HepG2 (cell line): Measurements from ENCODE around the gene TGM1. TPM values are rescaled to one million over a fixed set of nuclear protein-coding genes. Genes with fewer than 3 reads are reported as not detected.

Experiments used
- CBX2 ChIP-seq, 2 experiments: fragments of 200-600 bp in 1 of 2; sonication (generic); formaldehyde crosslinking in 1 of 2; IDR thresholded peaks; 2 replicates each; pipeline versions ENCODE4 v1.7.0 to v1.8.1; 2018 to 2022; ENCODE audit warnings: low read depth in 2 of 2, low read length in 1 of 2, mild to moderate bottlenecking in 1 of 2, missing genetic modification reagents in 1 of 2
- GABPB1 ChIP-seq: IDR thresholded peaks from 2 replicates; pipeline ENCODE4 v1.6.1; 2016; ENCODE audit warnings: mild to moderate bottlenecking, missing genetic modification reagents, moderate library complexity, missing compliant biosample characterization
- HIVEP1 ChIP-seq: sonication (generic); formaldehyde crosslinking; IDR thresholded peaks from 2 replicates; pipeline ENCODE4 v1.4.0; 2020; ENCODE audit warnings: mild to moderate bottlenecking, missing genetic modification reagents
- NFRKB ChIP-seq: fragments of 450-650 bp; IDR thresholded peaks from 2 replicates; pipeline ENCODE4 v1.6.1; 2017
- RBM22 ChIP-seq: fragments of 200-400 bp; formaldehyde crosslinking; optimal IDR thresholded peaks from 2 replicates; pipeline ENCODE3; 2017; ENCODE audit warnings: mild to moderate bottlenecking, low read length, moderate library complexity
- RFX5 ChIP-seq: IDR thresholded peaks from 2 replicates; pipeline ENCODE4 v1.6.1; 2011; ENCODE audit warnings: low read depth, low read length, improper control_type of control experiment
- SSRP1 ChIP-seq: IDR thresholded peaks from 2 replicates; pipeline ENCODE4 v1.6.1; 2016; ENCODE audit warnings: control low read depth
- STAG1 ChIP-seq: sonication (generic); formaldehyde crosslinking; IDR thresholded peaks from 2 replicates; pipeline ENCODE4 v1.4.0; 2020; ENCODE audit warnings: missing genetic modification reagents
- TFDP2 ChIP-seq: sonication (generic); formaldehyde crosslinking; IDR thresholded peaks from 2 replicates; pipeline ENCODE4 v1.4.0; 2020; ENCODE audit warnings: missing genetic modification reagents
- ZNF121 ChIP-seq: sonication (generic); formaldehyde crosslinking; IDR thresholded peaks from 2 replicates; pipeline ENCODE4 v1.5.0; 2020; ENCODE audit warnings: mild to moderate bottlenecking, missing genetic modification reagents
- ZNF451 ChIP-seq: sonication (generic); formaldehyde crosslinking; IDR thresholded peaks from 2 replicates; pipeline ENCODE4 v1.5.0; 2020; ENCODE audit warnings: mild to moderate bottlenecking, missing genetic modification reagents
- ZNF580 ChIP-seq: IDR thresholded peaks from 2 replicates; pipeline ENCODE4 v1.6.1; 2016; ENCODE audit warnings: low read depth, borderline replicate concordance
- ZNF800 ChIP-seq: sonication (generic); formaldehyde crosslinking; IDR thresholded peaks from 2 replicates; pipeline ENCODE4 v1.4.0; 2020; ENCODE audit warnings: missing genetic modification reagents
- ZNF878 ChIP-seq: sonication (generic); formaldehyde crosslinking; IDR thresholded peaks from 2 replicates; pipeline ENCODE4 v1.8.1; 2023; ENCODE audit warnings: mild to moderate bottlenecking, missing genetic modification reagents, moderate library complexity
- ZSCAN9 ChIP-seq: IDR thresholded peaks from 2 replicates; pipeline ENCODE4 v1.6.1; 2016; ENCODE audit warnings: borderline replicate concordance
- polyA plus RNA-seq, 8 experiments: library from polyadenylated mRNA; depleted of rRNA in 3 of 8; stranded (reverse) in 7 of 8; unstranded in 1 of 8; fragments of >200 nt; fragmentation: Illumina TruSeq in 4 of 8; extraction: Trizol in 4 of 8; gene quantifications; 2 replicates each; pipeline versions ENCODE4 v1.2.1 to v1.2.3, GENCODE V29; 2011 to 2016; ENCODE audit warnings: low read depth in 4 of 8, missing spikeins in 1 of 8, mixed read lengths in 1 of 8; ENCODE audit not compliant: insufficient read depth in 1 of 8
- total RNA-seq, 5 experiments: library from RNA; depleted of rRNA; stranded (reverse); fragments of >200 nt; fragmentation: Illumina TruSeq; extraction: Trizol; gene quantifications; 2 replicates each; pipeline ENCODE4 v1.2.3, GENCODE V29; 2016; ENCODE audit warnings: low read depth in 1 of 5
- TF ChIP-seq, protein P1 (sequence below): sonication (generic); formaldehyde crosslinking; IDR thresholded peaks from 2 replicates; pipeline ENCODE4 v1.9.0; 2022; ENCODE audit warnings: missing genetic modification reagents, mild to moderate bottlenecking, borderline replicate concordance
- TF ChIP-seq, protein P2 (sequence below): sonication (generic); formaldehyde crosslinking; IDR thresholded peaks from 2 replicates; pipeline ENCODE4 v1.5.0; 2020; ENCODE audit warnings: mild to moderate bottlenecking, missing genetic modification reagents, borderline replicate concordance
- TF ChIP-seq, protein P3 (sequence below): sonication (generic); formaldehyde crosslinking; IDR thresholded peaks from 2 replicates; pipeline ENCODE4 v1.5.0; 2020; ENCODE audit warnings: missing genetic modification reagents

The TGM1 gene
- total and polyA plus RNA-seq, 2 of the 13 experiments (the other 11 are each of a cell fraction or from before 2014, with no cell fraction given), result 3.2 to 10.6 TPM

DNA sequence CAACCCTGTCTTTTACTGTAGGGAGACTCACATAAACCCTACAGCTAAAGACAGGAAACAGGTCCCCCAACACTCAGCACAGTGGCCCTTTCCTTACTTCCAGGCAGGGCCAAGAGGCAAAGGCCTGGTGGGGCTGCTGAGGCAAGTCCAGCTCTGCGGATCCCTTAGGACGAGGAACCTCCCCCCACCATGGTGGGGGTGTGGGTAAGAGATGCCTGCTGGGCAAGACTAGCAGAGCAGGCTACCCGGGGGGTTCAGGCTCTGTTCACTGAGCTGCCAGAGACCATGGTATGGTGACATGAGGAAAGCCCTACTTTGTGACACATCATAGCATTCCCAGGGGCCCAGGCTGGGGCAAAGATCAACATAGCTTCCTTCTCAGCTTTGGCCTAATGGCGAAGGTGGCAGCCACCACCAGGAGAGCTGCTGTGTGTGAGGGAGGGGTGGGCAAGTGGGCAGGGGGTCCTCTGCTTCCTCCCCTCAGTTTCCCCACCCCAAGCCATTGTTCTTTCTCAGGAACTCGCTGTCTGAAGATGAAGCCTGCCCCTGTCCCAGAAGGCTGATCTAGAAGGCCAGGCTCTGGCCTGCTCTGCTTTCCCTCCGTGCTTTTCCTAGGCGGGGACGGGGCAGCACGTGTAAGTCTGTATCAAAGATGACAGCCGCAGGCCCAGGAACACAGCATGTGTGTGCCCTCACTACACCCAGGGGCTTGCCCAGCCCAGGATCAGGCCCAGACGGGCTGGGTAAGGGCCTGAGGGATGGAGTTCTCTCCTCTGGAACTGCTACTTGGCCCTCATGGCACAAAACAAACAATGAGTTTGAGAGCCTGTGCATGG is 10.5 kb downstream of the TGM1 start (continued):
- TF ChIP-seq ZNF580 (CRISPR knock-in tag) (peak; percentile 16; the same call in 1 of the 2 replicates), NFRKB (no peak), HIVEP1 (CRISPR knock-in tag) (peak; percentile 85), STAG1 (0 out of 2 replicates have a peak, but pooled peaks have one; percentile 3), TFDP2 (CRISPR knock-in tag) (no peak), ZSCAN9 (CRISPR knock-in tag) (0 out of 2 replicates have a peak, but pooled peaks have one; percentile 63), RFX5 (no peak), ZNF451 (CRISPR knock-in tag) (no peak), ZNF121 (no peak), CBX2 (IDR thresholded peaks at IDR 0.05; ENCODE audit: low read depth, low read length) (no peak), CBX2 (CRISPR knock-in tag; IDR thresholded peaks at IDR 0.05; ENCODE audit: low read depth) (no peak), ZNF878 (no peak), RBM22 (no peak), SSRP1 (CRISPR knock-in tag) (no peak), ZNF800 (CRISPR knock-in tag) (no peak), GABPB1 (CRISPR knock-in tag) (peak; percentile 58)
- TF ChIP-seq, protein P1, sequence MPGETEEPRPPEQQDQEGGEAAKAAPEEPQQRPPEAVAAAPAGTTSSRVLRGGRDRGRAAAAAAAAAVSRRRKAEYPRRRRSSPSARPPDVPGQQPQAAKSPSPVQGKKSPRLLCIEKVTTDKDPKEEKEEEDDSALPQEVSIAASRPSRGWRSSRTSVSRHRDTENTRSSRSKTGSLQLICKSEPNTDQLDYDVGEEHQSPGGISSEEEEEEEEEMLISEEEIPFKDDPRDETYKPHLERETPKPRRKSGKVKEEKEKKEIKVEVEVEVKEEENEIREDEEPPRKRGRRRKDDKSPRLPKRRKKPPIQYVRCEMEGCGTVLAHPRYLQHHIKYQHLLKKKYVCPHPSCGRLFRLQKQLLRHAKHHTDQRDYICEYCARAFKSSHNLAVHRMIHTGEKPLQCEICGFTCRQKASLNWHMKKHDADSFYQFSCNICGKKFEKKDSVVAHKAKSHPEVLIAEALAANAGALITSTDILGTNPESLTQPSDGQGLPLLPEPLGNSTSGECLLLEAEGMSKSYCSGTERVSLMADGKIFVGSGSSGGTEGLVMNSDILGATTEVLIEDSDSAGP (CRISPR knock-in tag), result no peak; the same call in 1 of the 2 replicates
- TF ChIP-seq, protein P2, sequence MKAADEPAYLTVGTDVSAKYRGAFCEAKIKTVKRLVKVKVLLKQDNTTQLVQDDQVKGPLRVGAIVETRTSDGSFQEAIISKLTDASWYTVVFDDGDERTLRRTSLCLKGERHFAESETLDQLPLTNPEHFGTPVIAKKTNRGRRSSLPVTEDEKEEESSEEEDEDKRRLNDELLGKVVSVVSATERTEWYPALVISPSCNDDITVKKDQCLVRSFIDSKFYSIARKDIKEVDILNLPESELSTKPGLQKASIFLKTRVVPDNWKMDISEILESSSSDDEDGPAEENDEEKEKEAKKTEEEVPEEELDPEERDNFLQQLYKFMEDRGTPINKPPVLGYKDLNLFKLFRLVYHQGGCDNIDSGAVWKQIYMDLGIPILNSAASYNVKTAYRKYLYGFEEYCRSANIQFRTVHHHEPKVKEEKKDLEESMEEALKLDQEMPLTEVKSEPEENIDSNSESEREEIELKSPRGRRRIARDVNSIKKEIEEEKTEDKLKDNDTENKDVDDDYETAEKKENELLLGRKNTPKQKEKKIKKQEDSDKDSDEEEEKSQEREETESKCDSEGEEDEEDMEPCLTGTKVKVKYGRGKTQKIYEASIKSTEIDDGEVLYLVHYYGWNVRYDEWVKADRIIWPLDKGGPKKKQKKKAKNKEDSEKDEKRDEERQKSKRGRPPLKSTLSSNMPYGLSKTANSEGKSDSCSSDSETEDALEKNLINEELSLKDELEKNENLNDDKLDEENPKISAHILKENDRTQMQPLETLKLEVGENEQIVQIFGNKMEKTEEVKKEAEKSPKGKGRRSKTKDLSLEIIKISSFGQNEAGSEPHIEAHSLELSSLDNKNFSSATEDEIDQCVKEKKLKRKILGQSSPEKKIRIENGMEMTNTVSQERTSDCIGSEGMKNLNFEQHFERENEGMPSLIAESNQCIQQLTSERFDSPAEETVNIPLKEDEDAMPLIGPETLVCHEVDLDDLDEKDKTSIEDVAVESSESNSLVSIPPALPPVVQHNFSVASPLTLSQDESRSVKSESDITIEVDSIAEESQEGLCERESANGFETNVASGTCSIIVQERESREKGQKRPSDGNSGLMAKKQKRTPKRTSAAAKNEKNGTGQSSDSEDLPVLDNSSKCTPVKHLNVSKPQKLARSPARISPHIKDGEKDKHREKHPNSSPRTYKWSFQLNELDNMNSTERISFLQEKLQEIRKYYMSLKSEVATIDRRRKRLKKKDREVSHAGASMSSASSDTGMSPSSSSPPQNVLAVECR, result no peak; the same call in none of the 2 replicates
- TF ChIP-seq, protein P3, sequence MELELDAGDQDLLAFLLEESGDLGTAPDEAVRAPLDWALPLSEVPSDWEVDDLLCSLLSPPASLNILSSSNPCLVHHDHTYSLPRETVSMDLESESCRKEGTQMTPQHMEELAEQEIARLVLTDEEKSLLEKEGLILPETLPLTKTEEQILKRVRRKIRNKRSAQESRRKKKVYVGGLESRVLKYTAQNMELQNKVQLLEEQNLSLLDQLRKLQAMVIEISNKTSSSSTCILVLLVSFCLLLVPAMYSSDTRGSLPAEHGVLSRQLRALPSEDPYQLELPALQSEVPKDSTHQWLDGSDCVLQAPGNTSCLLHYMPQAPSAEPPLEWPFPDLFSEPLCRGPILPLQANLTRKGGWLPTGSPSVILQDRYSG (CRISPR knock-in tag), result no peak
